ENCODE measurements around the gene MTRFR.

DNA sequence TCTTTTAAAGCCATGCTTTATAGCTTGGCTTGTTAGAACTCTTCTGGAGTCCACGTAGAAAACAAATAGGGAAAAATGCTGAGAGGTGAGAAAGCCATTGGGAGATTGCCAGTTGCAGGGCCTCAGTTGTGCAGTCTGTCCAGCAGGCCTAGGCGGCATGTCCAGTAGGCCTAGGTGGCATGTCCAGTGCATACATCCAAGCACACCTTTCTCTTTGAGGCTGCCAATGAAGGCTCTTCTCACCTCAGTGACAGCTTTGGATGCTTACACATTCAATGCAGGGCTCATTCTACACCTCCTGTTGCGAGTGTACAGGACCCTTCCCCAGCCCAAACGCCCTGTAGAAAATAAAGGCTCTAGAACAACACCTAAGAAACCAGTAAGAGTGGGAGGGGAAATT, 25.4 kb downstream of the MTRFR start:
- TF ChIP-seq POLR2AphosphoS5 (IDR thresholded peaks at IDR 0.05; ENCODE audit: low read depth, low read length), result no peak; the same call in 1 of the 2 replicates
- TF ChIP-seq, protein P1, sequence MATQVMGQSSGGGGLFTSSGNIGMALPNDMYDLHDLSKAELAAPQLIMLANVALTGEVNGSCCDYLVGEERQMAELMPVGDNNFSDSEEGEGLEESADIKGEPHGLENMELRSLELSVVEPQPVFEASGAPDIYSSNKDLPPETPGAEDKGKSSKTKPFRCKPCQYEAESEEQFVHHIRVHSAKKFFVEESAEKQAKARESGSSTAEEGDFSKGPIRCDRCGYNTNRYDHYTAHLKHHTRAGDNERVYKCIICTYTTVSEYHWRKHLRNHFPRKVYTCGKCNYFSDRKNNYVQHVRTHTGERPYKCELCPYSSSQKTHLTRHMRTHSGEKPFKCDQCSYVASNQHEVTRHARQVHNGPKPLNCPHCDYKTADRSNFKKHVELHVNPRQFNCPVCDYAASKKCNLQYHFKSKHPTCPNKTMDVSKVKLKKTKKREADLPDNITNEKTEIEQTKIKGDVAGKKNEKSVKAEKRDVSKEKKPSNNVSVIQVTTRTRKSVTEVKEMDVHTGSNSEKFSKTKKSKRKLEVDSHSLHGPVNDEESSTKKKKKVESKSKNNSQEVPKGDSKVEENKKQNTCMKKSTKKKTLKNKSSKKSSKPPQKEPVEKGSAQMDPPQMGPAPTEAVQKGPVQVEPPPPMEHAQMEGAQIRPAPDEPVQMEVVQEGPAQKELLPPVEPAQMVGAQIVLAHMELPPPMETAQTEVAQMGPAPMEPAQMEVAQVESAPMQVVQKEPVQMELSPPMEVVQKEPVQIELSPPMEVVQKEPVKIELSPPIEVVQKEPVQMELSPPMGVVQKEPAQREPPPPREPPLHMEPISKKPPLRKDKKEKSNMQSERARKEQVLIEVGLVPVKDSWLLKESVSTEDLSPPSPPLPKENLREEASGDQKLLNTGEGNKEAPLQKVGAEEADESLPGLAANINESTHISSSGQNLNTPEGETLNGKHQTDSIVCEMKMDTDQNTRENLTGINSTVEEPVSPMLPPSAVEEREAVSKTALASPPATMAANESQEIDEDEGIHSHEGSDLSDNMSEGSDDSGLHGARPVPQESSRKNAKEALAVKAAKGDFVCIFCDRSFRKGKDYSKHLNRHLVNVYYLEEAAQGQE (IDR thresholded peaks at IDR 0.05; ENCODE audit: insufficient read depth in 1 of 2, low read depth in 2 of 2, low read length in 2 of 2), result no peak

Measured in PFSK-1 (cell line).